KMS-11 (cell line): ENCODE measurements around the gene SEMA3D.

ENCODE experiments used
- H2AFZ ChIP-seq: fragments of 200-600 bp; sonication (generic); 2 replicates; pipeline ENCODE4 v1.6.1; 2016; ENCODE audit warnings: antibody characterized with exemption, mixed run types, low read depth
- H3K27ac ChIP-seq: fragments of 200-600 bp; sonication (generic); 2 replicates; pipeline ENCODE4 v1.6.1; 2016; ENCODE audit warnings: mild to moderate bottlenecking, mixed run types
- H3K27me3 ChIP-seq: fragments of 200-600 bp; sonication (generic); 2 replicates; pipeline ENCODE4 v1.6.1; 2017; ENCODE audit warnings: mild to moderate bottlenecking, low read depth, mixed run types, moderate library complexity; ENCODE audit not compliant: insufficient read depth
- H3K36me3 ChIP-seq: fragments of 200-600 bp; sonication (generic); 2 replicates; pipeline ENCODE4 v1.6.1; 2017; ENCODE audit warnings: mild to moderate bottlenecking, mixed run types; ENCODE audit not compliant: insufficient read depth
- H3K4me1 ChIP-seq: fragments of 200-600 bp; sonication (generic); 2 replicates; pipeline ENCODE4 v1.6.1; 2016; ENCODE audit warnings: mild to moderate bottlenecking, low read depth, mixed run types; ENCODE audit not compliant: poor library complexity, severe bottlenecking
- H3K4me2 ChIP-seq: fragments of 200-600 bp; sonication (generic); 2 replicates; pipeline ENCODE4 v1.7.0; 2016; ENCODE audit warnings: mild to moderate bottlenecking, mixed run types
- H3K4me3 ChIP-seq: fragments of 200-600 bp; sonication (generic); IDR thresholded peaks from 2 replicates; pipeline ENCODE4 v1.6.1; 2017; ENCODE audit warnings: low read depth, low read length, mixed read lengths; ENCODE audit not compliant: insufficient read depth
- H3K79me2 ChIP-seq: fragments of 200-600 bp; sonication (generic); 2 replicates; pipeline ENCODE4 v1.6.1; 2016; ENCODE audit warnings: low read depth, mixed run types; ENCODE audit not compliant: insufficient read depth
- H3K9ac ChIP-seq: fragments of 200-600 bp; sonication (generic); 2 replicates; pipeline ENCODE4 v1.6.1; 2016; ENCODE audit warnings: mild to moderate bottlenecking, mixed run types
- H4K20me1 ChIP-seq: fragments of 200-600 bp; sonication (generic); 2 replicates; pipeline ENCODE4 v1.6.1; 2016; ENCODE audit warnings: mild to moderate bottlenecking, mixed run types; ENCODE audit not compliant: insufficient read depth
- TF ChIP-seq, protein P1 (sequence below): fragments of 200-600 bp; sonication (generic); conservative IDR thresholded peaks from 2 replicates; pipeline ENCODE4 v1.6.1; 2017; ENCODE audit warnings: low read depth, mild to moderate bottlenecking, antibody characterized with exemption, low read length, moderate library complexity, mixed read lengths

SEMA3D gene

DNA sequence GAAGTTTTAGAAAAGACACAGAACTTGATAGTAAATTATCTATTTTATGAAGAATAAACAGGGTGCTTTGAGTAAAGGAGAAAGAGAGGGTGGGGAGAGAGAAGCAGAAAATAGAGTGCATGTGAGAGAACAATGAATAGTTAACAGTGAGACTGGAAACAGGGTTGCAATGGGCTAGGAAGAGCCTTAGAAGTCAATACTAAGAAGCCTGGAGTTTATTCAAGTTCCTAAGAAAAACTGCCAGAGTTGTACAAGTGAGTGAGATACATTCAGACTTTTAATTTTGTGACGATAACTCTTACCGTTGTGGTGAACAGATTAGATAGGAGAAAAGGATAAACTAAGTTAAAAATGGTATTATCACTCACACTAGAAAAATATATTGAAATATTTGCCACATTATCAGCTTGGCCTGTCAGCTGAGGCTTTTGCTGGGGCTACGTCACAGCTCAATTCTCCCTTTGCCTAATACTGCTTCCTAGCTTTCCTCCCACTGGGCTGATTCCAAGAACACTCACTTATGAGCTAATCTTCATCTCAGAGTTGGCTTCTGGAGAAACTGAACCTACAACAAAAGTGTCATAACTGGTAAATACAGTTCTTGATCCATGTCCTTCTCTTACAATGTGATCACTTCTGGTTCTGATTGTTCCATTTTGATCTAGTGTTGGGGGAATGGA, 92.7 kb downstream of the SEMA3D start:
- Histone ChIP-seq H2AFZ (no peak overlapping the region), H3K9ac (no peak overlapping the region), H3K4me1 (no peaks in the 10 kb centered on the region), H3K27me3 (no peaks in the 10 kb centered on the region), H3K36me3 (no peaks in the 10 kb centered on the region), H3K4me2 (no peak overlapping the region), H4K20me1 (no peaks in the 10 kb centered on the region), H3K27ac (no peak overlapping the region), H3K79me2 (no peaks in the 10 kb centered on the region), H3K4me3 (no peak overlapping the region)
- TF ChIP-seq, protein P1, sequence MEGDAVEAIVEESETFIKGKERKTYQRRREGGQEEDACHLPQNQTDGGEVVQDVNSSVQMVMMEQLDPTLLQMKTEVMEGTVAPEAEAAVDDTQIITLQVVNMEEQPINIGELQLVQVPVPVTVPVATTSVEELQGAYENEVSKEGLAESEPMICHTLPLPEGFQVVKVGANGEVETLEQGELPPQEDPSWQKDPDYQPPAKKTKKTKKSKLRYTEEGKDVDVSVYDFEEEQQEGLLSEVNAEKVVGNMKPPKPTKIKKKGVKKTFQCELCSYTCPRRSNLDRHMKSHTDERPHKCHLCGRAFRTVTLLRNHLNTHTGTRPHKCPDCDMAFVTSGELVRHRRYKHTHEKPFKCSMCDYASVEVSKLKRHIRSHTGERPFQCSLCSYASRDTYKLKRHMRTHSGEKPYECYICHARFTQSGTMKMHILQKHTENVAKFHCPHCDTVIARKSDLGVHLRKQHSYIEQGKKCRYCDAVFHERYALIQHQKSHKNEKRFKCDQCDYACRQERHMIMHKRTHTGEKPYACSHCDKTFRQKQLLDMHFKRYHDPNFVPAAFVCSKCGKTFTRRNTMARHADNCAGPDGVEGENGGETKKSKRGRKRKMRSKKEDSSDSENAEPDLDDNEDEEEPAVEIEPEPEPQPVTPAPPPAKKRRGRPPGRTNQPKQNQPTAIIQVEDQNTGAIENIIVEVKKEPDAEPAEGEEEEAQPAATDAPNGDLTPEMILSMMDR, result no peak

DNA sequence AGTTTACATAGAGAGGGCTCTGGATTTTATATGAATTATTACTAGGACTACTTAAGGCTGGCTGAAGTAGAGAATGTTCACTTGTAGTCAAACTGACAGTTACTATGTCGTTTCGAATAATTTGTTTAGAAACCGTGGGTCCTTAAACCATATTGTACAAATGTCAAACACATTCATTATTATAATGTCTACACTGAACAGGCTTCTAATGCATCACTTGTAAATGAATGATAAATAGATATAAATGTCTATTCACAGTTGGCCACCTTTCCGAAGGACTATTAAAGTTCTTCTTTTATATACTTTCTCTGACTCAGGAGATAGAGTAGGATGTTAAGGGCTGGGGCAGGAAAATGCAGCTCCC, 95.3 kb downstream of the SEMA3D start:
- H3K79me2 ChIP-seq, result no peaks in the 10 kb centered on the region
- H4K20me1 ChIP-seq, result no peaks in the 10 kb centered on the region
- H3K4me3 ChIP-seq, result no peak overlapping the region
- H3K4me1 ChIP-seq, result no peaks in the 10 kb centered on the region
- no peaks in the 10 kb centered on the region for H3K36me3 ChIP-seq
- H2AFZ ChIP-seq, result no peak overlapping the region
- TF ChIP-seq, protein P1, result no peak
- H3K27ac ChIP-seq, result no peak overlapping the region
- H3K27me3 ChIP-seq, result no peaks in the 10 kb centered on the region
- H3K4me2 ChIP-seq, result no peak overlapping the region
- H3K9ac ChIP-seq, result no peak overlapping the region

DNA sequence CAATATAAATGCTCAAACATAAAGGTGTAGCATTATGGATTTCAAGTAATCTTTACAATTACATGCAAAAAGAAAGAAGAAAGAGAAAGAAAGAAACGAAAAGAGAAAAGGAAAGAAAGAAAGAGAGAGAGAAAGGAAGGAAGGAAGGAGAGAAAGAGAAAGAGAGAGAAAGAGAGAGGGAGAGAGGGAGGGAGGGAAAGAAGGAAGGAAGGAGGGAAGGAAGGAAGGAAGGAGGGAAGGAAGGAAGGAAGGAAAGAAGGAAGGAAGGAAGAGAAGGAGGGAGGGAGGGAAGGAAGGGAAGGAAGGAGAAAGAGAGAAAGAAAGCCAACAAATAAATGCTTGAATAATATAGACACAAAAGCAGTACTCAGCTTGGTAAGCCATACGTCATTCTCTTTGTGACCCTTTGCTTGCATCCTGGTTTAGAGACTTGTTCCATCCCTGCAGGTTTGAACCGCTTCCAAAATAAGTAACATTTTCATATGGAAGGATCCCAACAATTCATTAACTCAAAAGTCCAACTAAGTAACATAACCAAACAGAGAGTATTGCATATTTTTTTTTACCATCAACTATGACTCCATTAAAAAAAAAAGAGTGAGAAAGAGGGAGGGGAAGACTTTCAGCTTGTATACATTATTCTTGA, 95.8 kb downstream of the SEMA3D start:
- Histone ChIP-seq H3K4me2 (no peak overlapping the region), H3K36me3 (no peaks in the 10 kb centered on the region), H3K27me3 (no peaks in the 10 kb centered on the region), H3K9ac (no peak overlapping the region), H2AFZ (no peak overlapping the region), H3K4me1 (no peaks in the 10 kb centered on the region), H4K20me1 (no peaks in the 10 kb centered on the region), H3K4me3 (no peak overlapping the region), H3K79me2 (no peaks in the 10 kb centered on the region), H3K27ac (no peak overlapping the region)
- TF ChIP-seq, protein P1, result no peak

DNA sequence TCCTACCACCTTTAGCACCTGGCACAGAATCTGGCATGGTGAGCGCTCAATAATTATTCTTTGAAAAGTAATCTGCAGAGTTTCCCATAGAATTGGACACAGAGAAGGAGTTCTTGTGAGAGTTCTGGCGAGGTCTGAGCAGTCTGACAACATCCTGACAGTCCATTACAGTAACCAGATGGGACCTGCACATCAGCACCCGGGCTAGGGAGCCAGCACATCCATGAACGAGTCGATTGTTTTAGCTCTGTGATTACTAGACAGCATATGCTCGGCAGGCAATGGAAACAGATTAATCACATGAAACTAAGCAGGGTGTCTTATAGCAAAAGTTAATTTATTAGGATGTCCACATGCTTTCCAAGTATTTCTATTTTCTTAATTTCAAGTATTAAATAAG, 96.7 kb downstream of the SEMA3D start:
- Histone ChIP-seq H3K36me3 (no peaks in the 10 kb centered on the region; the same call in 1 of the 2 replicates), H3K27me3 (no peaks in the 10 kb centered on the region), H3K9ac (no peak overlapping the region), H3K4me3 (no peak overlapping the region), H2AFZ (no peak overlapping the region), H4K20me1 (no peaks in the 10 kb centered on the region), H3K4me2 (no peak overlapping the region), H3K4me1 (no peaks in the 10 kb centered on the region), H3K79me2 (no peaks in the 10 kb centered on the region), H3K27ac (no peak overlapping the region)
- TF ChIP-seq, protein P1, result no peak
